Esophagus mucosa (tissue), 1 donor: ENCODE data around the gene AGAP1. TPM values are rescaled to one million over a fixed set of nuclear protein-coding genes. Genes with fewer than 3 reads are reported as not detected.
"Not testable (repeated sequence)": the region's sequence is repeated elsewhere in the genome, so short reads cannot be mapped to it uniquely, and the experiment has no call there.

Source experiments
- ATAC-seq: fragments of 200-7000 bp; cut with Tn5 transposase; one replicate; pipeline ENCODE4 v1.9.1; 2020
- total RNA-seq: library from RNA; stranded (reverse); gene quantifications from one replicate; pipeline ENCODE4 v1.2.4, GENCODE V29; 2023
- donor health status: DM: yes; HTN: yes; CAD: no.

AGAP1 gene
- total RNA-seq, 1 donor from 2014 or later, result 17.1 TPM

DNA sequence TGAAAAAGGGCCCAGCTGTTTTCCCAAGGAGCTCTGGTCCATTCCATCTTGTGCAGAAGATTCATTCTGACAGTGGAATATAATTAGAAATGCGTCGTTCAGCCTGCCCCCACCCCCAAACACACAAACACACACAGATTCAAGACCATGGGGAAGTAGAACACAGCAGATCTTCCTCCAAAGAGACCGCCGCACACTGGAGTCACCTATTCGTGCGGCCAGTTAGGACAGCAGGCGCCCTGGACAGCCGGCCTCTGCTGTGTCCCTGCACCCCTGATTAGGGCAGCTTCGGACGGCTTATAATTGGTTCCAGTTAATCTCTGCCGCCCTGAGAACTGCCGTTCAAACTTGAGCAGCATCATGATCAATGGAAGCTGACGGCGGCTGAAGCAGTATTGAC, 558.4 kb downstream of the AGAP1 start:
- no peak for ATAC-seq

DNA sequence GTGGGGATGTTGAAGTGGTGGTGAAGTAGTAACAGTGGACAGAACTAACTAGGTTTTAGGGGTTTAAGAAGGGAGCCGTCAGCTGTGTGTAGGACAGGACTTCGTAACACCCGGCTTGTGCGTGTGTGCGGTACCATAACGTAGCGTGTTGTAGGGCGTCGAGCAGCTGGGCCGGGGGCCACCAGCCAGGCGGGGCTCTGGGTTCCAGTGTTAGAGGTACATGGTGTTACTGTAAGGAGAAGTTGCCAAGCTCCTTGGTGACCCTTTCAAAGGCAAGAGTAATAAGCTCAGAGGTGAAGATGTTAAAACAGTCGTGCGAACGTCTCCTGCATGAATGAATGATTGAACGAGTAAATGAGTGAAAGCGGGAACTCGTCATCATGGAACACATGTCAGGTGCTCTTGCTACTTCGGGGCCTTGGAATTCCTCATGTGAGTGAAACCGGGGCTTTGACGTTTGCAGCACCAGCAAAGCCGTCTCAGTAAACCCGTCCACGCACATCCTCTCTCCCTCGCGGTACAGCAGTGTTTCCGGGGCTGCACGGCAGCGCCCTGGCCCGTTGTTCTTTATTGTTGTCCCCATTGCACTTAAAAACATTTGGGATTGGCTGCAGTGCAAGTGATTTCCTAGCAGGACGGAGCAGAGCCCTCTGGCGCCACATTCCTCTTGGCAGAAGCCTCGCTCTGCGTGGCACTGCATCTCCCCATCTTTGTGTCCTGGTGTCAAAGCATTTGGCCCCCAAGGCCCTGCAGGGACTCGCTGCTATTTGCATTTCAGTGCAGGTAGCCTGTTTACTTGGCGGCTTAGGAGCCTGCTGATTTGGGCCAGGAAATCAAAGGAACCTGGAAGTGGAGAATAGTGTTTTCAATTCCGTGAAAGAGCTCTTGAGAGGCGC, 559.3 kb downstream of the AGAP1 start:
- ATAC-seq, result no peak

DNA sequence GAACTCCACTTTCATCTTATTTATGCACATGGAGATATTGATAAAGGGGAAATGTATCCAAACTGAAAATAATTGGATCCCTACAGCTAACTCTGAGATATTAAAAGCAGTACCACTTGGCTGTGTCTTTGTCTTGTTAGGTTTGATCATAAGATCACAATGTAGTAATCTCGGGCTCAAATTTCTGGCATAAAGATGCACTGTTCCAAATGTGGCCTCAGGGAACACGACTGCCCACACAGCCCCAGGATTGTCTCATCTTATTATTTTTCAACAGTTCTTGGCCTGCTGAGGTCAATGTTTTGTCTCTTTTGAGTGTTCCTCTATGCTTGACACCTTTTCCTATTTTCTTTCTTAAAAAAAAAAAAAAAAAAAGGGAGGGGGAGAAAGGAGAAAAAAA, 560.3 kb downstream of the AGAP1 start:
- ATAC-seq, result no peak

DNA sequence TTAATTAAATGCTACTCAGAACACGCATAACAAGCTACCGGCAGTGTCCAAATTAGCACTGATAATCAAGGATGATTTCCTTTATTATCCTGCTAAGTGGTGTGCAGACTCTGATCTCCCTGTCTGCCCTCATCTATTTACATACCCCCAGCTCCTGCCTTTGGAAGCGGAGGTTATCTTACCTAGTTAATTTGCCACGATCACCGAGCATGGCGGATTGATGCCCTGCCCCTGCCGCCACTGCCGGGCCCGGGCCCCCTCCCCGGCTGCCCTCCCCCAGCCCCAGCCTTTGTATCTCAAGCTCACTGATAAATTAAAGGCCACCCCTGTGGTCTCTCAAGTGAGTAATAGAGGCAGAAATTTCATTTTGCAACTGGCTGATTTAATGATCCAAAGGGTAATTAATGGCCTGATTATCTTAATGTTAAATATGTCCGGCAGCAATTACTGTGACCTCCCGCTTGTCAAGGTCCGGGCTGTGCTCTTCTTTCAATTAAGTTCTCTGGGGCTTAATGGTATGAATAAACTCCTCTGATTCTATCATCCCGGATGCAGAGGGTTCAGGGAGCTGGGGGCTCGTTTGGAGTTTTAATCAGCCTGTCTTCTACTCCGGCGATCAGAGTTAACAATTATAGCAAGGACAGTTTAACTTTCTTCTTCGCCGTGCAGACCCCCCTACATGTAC, 560.9 kb downstream of the AGAP1 start:
- no peak for ATAC-seq

- ATAC-seq, result no peak
Observed at GRCh38 chr2:236055471-236055870, 561.6 kb downstream of the AGAP1 start.

- ATAC-seq, result no peak
Observed at GRCh38 chr2:236056141-236056540, 562.3 kb downstream of the AGAP1 start.

DNA sequence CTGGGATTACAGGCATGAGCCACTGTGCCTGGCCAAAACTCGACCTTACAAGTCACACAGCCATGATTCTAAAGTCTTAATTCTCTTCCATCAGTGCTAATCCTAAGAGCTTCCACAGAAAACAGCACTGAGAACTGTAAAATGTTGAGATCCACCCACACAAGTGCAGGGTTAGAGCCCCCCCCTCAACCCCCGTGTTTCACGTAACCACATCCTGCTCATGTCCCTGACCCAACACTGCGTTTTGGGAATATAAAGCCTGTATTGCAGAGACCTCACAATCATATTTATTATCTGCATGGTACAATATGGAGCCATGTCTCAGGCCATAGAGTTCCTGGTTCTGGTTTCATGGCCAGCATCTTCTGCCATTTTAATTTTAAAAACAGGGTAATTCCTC, 563.5 kb downstream of the AGAP1 start:
- no peak for ATAC-seq

- ATAC-seq, result no peak
Observed at GRCh38 chr2:236061497-236061896, 567.7 kb downstream of the AGAP1 start.

DNA sequence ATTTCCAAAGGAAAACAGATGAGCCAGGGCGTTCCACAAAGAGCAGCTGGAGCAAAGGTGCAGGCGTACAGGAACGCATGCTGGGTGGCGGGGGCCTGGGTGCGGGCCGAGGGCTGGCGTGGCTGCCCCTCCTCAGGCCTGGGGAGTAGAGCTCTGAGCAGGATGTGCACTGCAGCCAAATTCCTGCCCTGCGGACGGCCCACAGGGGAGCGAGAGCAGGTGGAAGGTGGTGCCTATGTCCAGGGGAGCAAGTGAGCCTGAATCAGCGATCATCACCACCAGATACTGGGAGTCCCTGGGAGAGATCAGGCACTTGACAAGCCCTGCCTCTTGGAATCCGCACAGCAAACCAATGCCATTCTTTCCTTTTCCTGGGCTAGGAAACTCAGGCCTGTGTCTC, 568.1 kb downstream of the AGAP1 start:
- no peak for ATAC-seq

GRCh38 chr2:236062806-236063205, 569.0 kb downstream of the AGAP1 start:
- ATAC-seq, result not testable (repeated sequence)

DNA sequence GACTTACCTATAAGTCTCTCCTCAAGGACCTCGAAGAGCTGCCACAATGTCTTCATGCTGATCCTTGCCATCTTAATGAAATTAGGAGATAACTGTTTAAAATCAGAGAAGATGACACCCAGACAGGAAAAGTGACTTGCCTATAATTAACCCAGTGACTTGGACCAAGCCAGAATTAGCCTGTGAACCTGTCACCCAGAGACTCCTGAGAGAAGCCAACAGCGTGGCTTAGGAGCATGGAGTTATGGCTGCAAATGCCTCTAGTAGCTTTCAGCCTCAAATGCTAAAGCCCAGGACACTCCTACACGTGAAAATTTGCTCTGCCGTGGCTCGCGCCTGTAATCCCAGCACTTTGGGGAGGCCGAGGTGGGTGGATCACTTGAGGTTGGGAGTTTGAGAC, 570.2 kb downstream of the AGAP1 start:
- ATAC-seq, result no peak

GRCh38 chr2:236065314-236066160, 571.7 kb downstream of the AGAP1 start:
- no peak for ATAC-seq

GRCh38 chr2:236070236-236070635, 576.4 kb downstream of the AGAP1 start:
- ATAC-seq, result no peak

GRCh38 chr2:236073246-236073645, 579.4 kb downstream of the AGAP1 start:
- no peak for ATAC-seq

GRCh38 chr2:236073867-236074655, 580.2 kb downstream of the AGAP1 start:
- ATAC-seq, result no peak

DNA sequence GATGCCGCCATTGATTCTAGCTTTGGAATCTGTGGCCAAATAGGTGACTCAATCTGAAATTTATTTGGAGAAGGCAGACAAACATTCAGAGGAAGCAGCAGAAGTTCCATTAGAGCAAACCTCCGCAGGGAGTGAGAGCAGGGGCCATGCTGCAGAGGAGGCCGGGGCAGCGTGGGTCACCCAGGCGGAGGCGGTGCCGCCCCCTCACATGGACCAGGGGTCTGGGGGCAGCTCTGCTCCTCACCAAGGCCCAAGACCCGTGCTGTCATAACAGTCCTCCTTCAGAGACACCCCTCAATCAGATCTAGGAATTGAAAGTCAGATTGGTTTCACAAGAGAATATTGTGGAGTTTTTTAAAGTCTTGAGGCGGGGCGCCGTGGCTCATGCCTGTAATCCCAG, 582.0 kb downstream of the AGAP1 start:
- no peak for ATAC-seq

- ATAC-seq, result peak; percentile 78
Observed at GRCh38 chr2:236078297-236079255, 584.7 kb downstream of the AGAP1 start.

GRCh38 chr2:236080412-236080811, 586.6 kb downstream of the AGAP1 start:
- ATAC-seq, result no peak

- ATAC-seq, result no peak
Observed at GRCh38 chr2:236081171-236081570, 587.3 kb downstream of the AGAP1 start.

DNA sequence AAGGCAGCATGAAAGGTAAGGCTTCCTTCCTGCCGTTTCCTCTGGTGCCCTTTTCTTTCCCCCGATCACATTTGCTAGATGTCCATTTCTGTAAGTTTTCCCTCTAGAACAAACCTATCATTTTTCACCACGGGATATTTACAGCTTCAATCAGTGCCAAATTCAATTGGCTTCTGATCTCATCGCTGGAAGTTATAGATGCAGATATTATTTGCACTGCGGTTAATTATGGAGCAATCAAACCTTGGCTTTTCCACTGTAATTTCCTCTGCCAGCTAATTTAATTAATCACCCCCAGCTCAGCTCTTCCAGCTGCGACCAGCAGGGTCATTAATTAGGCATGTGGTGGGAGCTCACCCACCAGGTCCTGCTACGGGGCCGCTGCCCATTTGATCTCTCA, 588.2 kb downstream of the AGAP1 start:
- no peak for ATAC-seq

DNA sequence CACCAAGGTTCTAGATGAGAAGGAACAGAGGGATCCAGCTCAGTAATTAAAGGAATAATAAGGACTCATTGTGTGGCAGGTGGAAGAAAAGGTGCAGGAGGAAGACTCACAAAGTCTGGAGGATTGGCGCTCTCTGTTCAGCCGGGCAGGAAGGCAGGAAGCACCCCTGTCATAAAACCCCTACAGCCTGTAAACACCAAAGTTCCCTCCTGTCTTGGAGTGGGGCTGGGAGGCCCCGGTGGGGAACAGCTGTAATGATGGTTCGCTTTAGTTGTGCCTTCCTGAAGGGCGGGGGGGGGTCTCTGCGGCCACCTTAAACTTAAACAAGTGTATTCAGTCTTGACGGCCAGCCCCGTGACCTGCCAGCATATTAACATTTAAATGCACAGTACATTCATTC, 590.1 kb downstream of the AGAP1 start:
- ATAC-seq, result no peak
